Lower leg skin (tissue), 3 donors: Measurements from ENCODE around the gene CTSA.

ENCODE experiments used
- POLR2A ChIP-seq, 2 donors: fragments of 450-650 bp; IDR thresholded peaks; one replicate each; pipeline ENCODE4 v1.6.1; 2016 to 2017; ENCODE audit warnings: antibody characterized with exemption in 2 of 2, mild to moderate bottlenecking in 1 of 2, moderate library complexity in 1 of 2
- TF ChIP-seq, protein P1 (sequence below), 3 donors: fragments of 450-650 bp; IDR thresholded peaks; one replicate each; pipeline ENCODE4 v1.5.1; 2016; ENCODE audit warnings: antibody characterized with exemption in 3 of 3, mild to moderate bottlenecking in 3 of 3, moderate library complexity in 2 of 3

GRCh38 chr20:45892828-45893500, 1.8 kb downstream of the CTSA start:
- no peak for TF ChIP-seq POLR2A (IDR thresholded peaks at IDR 0.05)
- TF ChIP-seq, protein P1, sequence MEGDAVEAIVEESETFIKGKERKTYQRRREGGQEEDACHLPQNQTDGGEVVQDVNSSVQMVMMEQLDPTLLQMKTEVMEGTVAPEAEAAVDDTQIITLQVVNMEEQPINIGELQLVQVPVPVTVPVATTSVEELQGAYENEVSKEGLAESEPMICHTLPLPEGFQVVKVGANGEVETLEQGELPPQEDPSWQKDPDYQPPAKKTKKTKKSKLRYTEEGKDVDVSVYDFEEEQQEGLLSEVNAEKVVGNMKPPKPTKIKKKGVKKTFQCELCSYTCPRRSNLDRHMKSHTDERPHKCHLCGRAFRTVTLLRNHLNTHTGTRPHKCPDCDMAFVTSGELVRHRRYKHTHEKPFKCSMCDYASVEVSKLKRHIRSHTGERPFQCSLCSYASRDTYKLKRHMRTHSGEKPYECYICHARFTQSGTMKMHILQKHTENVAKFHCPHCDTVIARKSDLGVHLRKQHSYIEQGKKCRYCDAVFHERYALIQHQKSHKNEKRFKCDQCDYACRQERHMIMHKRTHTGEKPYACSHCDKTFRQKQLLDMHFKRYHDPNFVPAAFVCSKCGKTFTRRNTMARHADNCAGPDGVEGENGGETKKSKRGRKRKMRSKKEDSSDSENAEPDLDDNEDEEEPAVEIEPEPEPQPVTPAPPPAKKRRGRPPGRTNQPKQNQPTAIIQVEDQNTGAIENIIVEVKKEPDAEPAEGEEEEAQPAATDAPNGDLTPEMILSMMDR (IDR thresholded peaks at IDR 0.05) = no peak
